ENCODE measurements around the gene CDK6.

Gene CDK6

DNA sequence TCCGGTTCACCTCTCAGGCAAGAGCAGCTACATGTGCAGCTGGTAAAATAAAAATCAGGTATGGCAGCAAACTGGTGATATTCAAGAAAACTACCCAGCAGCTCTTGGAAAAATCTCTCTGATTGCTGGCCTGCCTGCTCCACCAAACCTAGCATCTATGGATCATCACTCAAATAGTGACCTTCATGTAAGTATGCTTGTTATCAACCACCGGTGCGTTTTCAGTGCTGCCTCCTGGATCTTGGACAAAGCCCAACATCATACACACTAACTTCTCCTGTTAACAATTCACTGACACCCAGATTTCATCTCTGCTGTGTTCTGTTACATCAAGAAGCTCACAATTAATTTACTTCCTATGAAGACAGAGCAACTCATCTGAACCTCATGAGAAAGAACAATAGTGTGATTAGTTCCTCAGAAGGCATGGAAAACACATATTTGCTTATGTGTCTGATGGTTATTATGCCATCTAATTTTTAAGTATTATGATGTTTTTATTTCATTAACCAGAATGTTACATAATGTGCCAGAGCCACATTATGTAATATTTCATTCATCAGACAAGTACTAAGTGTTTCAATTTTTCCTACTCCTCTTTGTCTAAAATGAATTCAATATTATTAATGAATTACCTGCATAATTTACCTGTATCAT, 8.8 kb downstream of the CDK6 start:
- no peak for DNase-seq (ENCODE audit: low read depth, low spot score)

DNA sequence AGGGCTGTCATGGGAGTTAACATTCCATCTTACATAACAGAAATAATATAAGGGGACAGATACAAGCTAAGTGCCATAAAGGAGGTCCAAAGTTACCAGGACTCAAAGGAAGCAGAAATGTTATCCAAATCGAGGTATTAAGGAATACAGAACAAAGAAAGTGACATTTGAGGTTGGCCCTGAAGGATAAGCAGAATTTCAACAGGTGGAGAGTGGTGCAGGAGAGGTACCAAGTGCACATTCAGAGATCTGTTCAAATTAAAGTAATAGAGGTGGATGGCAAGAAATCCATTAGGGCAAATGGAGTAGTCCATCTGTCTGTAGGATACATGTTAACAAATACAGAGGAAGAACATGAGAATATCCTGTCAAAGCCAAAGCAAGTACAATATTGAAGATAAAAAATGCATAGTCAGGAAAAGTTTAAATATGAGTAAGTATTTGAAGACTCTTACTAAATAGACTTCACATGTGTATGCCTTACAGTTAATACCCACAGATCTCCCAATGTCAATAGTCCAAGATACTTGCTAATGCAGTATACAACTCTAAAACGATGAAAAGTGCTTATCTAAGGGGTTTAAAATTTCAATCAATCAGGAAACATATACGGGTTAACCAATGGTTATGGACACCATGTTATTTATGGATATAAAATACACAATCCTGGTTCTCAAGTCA, 10.0 kb downstream of the CDK6 start:
- DNase-seq (ENCODE audit: low read depth, low spot score): no peak

DNA sequence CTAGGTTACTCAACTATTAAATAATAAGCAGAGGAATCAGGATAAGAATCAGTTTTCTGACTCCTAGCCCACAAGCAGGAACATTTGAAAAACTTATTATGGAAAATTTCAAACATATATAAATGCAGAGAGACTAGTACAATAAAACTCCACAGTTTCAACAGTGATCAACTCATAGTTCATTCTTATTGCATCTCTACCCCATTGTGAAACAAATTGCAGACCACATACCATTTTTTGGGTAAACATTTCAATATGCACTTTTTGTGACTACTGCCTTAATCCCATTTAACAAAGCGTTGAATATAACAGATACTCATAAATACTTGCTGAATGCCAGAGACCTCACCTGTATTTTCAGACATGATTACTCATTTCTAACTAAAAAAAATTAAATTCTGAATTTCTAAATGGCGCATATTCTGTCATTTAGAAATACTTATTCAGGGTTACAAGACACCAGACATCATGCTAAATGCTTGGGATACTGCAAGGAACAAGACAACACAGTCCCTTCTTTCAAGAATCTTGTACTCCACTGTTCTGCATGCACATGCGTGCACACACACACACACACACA, 11.4 kb downstream of the CDK6 start:
- DNase-seq (ENCODE audit: low read depth, low spot score): no peak

DNA sequence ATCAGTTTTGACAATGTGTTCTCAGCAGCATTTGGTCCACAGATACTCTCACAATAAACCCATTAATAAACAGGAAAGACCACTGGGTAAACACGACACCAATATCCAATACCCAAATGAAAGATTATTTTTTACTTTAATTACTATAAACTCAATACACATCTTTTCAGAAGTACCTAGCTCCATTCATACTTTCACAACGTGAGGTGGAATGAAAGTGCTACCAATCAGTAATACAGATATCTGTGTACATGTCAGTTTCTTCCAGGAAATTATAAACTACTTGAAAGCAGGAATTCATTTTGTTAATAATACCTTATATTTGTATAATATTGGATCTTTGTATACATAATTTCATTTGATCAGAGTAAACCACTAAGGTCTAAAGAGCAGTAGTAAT, 11.9 kb downstream of the CDK6 start:
- DNase-seq (ENCODE audit: low read depth, low spot score): no peak

DNA sequence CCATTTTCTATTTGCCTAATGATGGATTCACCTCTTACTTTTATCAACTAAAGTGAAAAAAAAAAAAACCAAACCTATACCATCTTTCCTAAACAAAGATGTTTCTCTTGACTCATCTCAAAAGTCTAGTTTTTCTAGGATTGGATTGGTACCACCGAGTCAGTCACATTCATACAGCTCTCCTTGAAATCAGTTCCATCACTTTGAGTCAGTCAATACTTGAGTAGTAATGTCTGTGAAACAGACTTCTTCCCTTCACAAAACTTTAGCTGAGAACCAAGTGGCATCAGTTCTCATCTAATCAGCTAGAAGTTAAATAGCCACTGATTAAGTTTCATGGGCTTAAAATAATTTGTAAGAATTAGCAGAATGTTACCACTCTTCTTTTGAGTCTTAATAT, 13.3 kb downstream of the CDK6 start:
- DNase-seq (ENCODE audit: low read depth, low spot score): no peak

DNA sequence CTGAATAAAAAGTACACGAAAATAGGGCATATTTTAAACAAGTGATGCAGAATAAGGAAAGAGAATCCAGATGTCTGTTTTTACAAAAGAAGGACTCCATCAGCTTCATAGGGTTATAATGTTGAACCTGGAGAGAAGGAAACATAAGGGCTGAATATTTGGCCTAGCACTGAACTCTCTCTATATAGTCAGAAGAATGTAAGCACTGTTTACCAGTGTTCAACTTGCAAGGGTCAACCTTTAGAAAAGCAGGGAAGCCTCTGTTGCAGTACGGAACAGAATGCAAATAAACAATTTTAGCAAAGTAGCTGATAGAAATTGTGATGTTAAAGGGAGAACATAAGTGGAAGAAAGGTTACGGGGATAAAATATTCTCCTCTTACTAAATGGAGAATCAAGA, 16.2 kb downstream of the CDK6 start:
- DNase-seq (ENCODE audit: low read depth, low spot score): no peak

DNA sequence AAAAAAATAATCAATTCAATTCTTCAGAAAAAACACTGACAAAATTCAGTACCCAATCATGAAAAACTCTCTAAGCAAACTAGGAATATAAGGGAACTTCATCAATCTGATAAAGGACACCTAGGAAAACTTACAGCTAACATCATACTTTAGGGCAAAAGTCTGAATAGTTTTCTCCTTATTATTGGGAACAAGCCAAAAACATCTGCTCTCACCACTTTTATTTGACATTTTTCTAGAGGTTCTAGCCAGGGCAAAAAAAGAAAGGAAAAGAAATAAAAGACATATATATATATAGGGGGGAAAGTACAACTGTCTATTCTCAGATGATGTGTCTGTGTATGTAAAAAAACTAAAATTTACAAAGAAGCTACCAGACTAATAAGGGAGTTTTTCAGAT, 19.0 kb downstream of the CDK6 start:
- DNase-seq (ENCODE audit: low read depth, low spot score): no peak

DNA sequence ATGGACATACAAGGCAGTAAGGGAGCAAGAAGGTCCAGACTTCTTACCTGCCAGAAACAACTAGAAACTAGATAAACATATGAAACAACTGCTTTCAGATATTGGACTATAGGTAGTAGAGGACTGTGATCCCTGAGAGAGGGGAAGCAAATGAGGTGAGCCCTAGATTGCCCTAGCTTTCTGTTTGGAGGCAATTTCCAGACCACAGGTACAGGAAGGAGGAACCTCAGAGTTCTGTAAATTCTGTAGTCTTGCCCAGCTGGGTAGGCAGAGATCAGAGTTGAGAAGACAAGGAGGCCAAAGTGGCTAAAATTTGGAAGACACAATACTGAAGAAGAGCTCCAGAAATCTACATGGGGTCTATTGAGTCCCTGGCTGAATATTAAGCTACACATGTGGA, 21.0 kb downstream of the CDK6 start:
- DNase-seq (ENCODE audit: low read depth, low spot score): no peak

DNA sequence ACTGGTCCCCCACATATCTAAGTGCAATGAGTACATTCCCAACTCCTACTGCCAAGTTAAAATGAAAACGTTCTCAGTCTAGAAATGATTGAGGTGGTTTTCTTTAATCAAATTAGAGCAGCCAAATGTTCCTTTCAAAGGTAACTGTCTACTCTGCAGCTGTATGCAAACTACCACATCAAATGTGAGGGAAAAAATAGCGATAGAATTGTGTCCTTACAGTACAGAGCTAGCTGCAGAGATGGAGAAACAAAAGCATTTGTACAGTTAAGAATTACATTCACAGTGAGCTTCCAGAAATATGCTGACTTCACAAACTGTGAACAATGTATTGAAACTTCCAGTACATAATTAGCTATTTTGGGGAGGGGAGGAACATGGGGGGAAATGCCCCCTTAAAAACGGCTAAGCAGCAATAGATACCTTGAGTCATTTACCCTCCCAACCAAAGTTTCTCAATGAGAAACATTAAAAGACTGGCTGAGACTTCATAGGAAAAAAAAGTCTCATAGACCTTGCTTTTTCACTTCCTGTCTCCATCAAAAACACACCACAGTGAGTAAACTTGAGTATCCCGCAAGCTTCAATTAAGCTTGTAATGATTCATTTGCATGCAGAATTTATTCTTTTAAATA, 22.9 kb downstream of the CDK6 start:
- no peak for DNase-seq (ENCODE audit: low read depth, low spot score)

DNA sequence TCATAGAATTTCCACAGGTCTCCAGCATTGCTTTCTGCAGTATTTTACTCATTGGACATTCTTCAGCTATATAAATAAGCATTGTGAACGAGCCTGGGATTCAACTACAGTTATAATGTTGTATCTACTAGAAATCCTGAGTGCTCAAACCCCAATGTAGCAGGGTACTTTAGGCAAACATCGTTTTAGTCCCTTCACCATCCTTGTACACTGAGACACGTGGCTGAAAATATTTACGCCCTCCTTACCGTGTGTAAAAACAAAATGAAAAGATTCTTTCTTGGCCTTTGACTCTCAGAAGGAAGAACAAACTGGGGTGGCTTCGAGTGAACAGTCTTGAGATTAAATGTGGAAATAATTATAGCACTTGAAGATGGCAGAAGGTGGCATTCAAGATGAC, 25.2 kb downstream of the CDK6 start:
- no peak for DNase-seq (ENCODE audit: low read depth, low spot score)

DNA sequence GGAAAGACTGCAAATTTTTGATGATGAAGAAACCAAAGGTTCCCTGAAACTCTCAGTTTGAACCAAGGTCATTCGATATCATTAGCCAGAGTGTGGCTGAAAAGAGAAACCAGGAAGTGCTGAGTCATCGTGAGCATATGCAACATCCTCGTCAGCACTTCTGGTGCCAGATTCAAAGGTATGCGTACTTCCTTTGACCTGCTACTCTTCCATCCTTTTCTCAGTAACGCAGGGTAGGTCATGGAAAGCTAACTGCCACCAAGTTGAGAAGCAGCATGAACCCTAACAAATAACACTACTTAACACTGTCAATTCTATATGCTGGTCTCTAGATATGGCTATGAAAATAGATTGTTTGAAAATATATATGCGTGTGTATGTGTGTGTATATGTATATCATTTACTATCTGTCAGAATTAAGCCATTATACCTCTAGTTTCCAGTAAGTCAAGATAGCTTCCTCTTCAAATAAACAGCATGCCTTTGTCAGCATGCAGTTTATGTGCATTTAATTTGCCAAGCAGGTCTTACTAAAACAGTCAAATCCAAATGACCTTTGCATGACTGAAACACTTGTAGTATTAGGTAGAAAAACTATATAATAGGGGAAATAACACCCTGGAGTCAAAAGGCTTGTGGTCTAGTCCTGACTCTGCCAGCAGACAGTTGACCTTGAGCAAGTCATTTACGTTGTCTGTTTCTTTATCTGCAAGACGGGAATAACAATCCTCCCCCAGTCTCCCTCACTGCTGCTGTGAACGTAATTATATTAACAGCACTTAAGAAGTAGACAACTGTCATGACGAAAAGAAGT, 26.4 kb downstream of the CDK6 start:
- peak; percentile 63 for DNase-seq (ENCODE audit: low read depth, low spot score)

DNA sequence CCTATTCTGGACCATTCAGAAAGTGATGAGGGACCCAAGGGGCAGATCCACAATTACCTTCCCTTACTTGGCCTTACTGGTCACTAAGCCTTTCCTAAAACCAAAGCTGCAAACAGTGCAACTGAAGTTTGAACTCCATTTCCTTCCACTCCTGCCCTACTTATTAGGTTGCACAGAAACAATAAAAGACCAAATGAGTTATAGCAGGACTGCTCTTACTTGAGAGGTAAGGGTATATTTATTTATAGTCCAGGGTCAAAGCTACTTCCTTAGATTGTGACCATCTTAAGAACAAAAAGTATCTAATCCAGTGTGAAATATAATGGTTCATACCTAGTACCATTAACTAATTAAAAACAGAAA, 27.0 kb downstream of the CDK6 start:
- no peak for DNase-seq (ENCODE audit: low read depth, low spot score)

DNA sequence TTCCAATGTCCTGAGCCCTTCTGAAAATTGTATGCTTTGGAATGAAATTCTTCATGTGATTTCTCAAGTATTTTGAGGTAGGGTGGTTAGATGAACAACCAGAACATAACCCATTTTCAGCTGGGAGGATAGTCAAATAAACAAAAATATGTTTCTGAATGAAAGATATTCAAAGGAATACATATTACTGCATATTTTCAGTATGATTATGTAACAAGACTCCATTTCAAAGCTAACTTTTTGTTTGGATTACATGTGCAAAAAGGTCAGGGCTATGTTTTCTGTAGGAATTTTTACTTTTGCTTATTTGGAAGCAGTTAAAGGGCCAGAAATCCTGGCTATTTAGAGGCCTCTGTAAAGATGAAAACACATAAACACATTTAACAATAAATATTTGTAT, 27.7 kb downstream of the CDK6 start:
- DNase-seq (ENCODE audit: low read depth, low spot score): no peak

DNA sequence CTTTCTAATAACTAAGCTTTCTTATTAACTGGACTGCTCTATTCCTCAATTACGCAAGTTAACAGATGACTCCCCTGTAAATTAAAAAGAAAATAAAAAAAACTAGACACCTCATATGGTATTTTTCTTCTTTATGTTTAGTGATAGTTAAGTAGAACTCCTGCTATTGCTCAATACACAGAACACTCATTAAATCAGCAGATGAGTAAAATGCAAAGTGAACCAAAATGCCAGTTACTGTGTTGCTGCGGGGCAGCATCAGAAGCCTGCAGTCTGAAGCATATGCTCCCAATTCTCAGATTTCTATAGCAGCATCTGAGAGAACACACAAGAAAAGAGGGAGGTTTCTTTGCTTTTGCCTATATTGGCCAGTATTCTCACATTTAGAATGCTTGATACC, 28.4 kb downstream of the CDK6 start:
- DNase-seq (ENCODE audit: low read depth, low spot score): no peak

DNA sequence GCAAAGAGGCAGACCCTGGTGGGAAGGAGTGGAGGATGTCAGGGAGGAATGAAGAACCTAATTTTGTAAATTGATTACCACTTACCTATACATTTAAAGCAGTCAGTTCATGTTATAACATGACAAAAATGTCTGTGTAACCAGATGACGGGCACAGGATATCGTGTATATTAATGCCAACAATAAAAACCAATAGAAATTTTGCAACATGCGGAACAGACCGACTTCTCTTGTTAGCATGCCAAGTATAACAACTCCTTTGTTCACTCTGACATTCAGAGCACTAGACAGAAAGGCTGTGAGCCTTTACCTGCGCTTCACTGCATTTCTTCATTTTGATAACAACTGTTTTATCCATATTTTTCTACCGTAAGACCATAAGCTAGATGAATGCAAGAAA, 29.9 kb downstream of the CDK6 start:
- no peak for DNase-seq (ENCODE audit: low read depth, low spot score)

DNA sequence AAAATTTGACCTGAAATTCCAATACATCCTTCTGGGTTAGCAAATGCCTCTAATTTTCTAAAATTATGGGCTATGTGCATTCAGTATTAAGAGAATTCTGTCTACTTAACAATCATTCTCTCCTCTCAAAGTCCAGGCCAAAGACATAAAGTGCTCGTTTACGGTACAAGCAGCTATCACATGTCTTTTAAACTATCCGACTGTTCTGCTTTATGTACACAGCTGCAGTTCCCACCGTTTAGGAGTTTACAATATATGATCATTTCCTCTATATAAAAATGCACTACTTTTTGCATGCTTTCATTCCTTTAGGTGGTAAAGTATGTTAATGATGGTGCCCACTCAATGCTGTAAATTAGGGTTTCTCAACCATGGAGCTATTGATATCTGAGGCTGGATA, 34.0 kb downstream of the CDK6 start:
- DNase-seq (ENCODE audit: low read depth, low spot score): no peak

DNA sequence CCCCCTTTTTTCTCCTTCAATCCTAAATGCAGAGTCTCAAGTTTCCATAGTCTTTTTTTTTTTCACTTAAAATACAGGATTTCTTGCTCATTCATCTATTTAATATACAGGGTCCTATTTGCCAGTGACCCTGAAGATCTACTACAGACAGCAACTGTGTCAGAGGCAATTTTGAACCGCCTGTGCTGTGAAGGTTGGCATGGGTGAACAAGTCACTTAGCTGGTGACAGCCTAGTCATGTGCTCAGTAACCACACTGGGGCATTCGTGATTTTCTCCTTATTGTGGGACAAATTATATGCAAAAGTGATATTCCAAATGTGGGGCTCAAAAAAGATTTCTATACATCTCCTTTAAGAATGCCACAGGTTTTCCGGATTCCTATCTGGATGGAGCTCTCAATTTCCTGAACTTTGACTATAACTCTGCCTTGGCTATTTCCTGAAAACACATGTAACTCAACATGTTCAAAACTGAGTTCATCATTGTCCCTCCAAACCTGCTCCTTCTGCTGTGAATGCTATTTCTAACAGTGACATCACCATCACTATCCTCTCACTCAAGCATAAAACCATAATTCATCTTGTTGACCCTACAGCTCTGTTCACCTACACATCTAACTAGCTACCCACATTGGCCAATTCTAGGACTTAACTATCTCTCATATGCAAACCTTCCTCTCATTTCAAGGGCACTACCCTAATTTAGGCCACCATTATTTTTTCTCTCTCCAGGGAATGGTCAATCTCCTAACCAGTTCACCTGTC, 36.7 kb downstream of the CDK6 start:
- no peak for DNase-seq (ENCODE audit: low read depth, low spot score)

DNA sequence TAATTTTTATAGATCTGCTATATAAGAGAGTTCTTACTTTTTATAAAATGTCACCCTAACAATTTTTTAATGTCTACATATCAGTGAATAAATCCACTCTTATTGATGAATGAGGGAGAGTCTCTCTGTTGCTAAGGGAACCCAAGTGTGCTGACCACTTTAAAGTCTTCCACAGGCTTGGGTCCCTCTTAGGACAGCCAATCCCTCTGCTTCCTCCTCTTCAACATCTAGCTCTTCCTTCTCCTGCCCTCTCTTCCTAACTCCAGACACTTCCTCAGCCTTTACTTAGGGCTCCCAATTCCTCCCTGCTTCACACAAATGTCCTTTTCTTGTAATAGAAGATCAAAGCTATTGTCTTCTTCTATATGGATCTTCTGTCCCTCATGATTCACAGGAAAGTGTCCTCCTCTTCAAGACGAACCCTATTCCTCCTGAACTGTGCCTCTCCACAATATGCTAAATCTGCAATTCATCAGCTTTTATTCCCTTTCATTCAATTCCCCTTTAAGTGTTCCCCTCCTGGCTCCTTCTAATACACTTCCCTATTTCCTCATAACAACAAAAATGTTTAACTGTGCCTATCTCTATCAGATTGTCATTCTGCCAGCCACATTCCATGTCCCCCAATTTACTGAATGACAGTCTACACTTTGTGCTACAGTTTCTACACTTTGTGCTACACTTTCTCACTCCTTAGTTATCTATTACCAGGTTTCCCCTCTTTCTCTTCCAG, 37.7 kb downstream of the CDK6 start:
- DNase-seq (ENCODE audit: low read depth, low spot score): no peak

DNA sequence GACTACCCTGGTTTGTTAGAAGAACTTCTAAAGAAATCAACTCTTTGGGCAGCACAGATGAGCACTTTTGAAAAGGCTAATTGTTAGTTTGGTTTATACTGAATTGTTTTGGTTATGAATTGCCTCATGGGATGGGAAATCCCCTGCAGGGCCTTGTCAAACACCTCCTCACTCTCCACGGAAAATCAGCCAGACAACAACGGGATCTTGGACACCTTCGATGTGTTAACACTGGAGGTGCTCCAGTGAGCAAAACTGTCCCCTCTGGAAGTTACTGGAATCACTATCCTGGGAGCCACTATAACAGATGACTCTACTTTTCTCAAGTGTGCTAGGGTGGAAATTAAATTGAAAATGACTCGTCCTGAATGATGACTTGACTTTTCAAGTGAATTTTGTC, 38.7 kb downstream of the CDK6 start:
- no peak for DNase-seq (ENCODE audit: low read depth, low spot score)

DNA sequence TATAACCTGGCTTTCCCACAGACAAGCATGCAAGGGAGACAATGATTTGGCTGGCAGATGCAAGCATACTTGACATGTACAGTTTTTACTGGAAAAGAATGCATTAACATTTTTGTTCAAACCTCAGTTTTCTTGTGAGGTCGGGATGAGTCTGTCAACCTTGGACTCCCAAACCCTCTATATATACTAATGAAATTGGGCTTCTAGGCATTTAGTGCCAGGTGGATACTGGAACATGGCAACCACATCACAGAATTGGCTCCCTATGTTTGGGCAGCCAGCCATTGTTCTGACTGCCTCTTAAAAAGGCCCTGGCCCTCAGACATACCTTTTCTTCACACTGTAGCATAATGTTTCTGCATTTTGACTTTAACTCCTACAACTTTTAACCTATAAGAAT, 39.1 kb downstream of the CDK6 start:
- no peak for DNase-seq (ENCODE audit: low read depth, low spot score)

DNA sequence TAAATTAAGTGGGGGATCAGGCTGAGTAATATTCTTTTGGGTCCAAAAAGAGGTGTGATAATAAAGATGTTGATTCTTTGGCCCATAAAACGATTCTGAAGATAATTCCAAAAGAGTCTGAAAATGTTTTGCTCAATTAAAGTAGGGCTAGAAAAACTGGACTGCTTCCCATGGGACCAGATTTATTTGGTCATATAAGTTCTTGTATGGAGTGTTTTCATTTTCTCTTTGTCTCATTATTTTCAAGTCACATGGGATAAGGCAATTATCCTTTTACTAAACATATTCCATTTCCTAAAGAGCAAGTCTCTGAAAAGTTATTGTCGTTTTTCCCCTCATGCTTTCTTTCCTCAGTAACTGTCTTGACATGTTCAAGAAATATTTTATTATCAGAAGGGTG, 41.5 kb downstream of the CDK6 start:
- no peak for DNase-seq (ENCODE audit: low read depth, low spot score)
